Erythroblast (primary cell): ENCODE measurements around the gene PLEKHM3.
A peak's percentile ranks its signal among the peaks of the same experiment; 100 is the strongest.

Experiments
- DNase-seq, 2 experiments: peaks; one replicate each; lab custom pipeline; 2025; lab: John Stamatoyannopoulos, UW
- GATA1 ChIP-seq: IDR thresholded peaks from 2 replicates; pipeline ENCODE4 v1.6.1; 2011; ENCODE audit warnings: low read depth, mild to moderate bottlenecking, control low read depth, low read length, moderate library complexity
- POLR2A ChIP-seq: IDR thresholded peaks from 2 replicates; pipeline ENCODE4 v1.6.1; 2011; ENCODE audit warnings: mild to moderate bottlenecking, low read length

Gene PLEKHM3

DNA sequence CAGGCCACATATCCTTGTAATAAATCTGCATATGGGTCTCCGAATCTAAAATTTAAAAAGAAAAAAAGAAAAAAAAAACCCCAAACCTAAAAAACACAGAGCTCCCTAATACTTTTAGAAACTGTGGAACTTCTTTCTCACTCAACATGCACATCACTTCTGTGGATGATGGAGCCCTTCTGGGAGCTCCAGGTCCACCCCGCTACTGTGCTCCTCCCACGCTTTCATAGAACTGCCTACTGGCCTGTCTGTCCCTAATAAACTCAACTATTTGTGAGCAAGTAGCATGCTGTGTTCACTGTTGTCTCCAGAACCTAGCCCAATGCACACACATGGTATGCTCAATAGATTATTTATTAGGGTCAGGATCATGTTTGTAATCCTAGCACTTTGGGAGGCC lies 172.5 kb downstream of the PLEKHM3 start:
- TF ChIP-seq POLR2A: no peak
- no peak for TF ChIP-seq GATA1
- DNase-seq: no peak

- DNase-seq: no peak
- no peak for TF ChIP-seq GATA1
- no peak for TF ChIP-seq POLR2A
Observed at GRCh38 chr2:207849443-207849842, 175.9 kb downstream of the PLEKHM3 start.

DNA sequence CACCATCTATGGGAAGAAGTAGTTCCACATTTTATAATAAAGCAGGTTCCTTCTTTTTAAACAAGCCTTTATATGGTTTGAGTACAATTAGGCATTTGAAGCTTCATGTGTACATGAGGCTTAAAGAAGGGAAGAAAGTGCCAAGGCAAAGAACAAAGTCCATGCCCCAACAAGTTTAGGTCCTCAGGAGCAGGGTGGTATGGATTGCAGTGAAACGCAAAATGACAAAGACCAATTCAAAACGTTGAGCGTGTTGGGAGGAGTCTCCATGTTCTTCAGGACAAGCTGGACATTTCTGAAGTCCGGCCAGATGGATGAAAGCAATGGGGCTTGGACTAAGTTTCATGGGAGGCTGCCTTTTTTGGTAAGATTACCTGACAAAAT lies 176.8 kb downstream of the PLEKHM3 start:
- TF ChIP-seq GATA1 (no peak), POLR2A (no peak)
- DNase-seq: no peak

- no peak for DNase-seq
- TF ChIP-seq GATA1 (no peak), POLR2A (no peak)
Observed at GRCh38 chr2:207847807-207848544, 177.4 kb downstream of the PLEKHM3 start.

DNA sequence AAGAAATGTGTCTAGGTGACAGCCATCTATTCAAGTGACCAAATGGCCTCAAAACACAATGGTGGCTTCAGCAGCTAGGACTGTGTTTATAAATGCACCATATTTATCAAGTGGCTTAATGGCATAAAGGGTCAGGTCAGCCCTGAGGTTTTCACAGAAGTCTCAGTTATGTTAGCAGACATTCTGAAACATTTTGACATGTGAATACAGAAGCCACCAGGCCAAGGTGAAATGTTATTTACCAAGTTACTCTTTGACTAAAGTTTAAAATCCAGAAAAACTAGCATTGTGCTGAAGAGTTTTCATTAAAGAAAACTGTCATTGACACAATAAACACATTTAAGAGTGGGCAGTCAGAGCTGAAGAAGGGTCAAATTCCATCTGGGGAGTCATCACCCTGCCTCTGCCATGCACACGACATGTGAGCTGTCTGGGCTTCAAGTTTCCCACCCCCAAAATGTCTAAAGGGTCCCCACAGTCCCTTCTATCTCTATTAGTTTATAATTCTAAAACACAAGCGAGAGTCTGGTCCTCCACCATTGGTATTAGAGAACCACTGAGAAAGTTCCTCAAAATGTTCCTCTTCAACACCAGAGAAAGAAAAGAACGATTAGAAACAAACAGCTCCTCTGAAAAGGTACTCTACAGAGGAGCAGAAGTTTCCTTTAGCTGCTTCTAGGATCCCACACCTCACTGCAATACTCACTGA lies 178.1 kb downstream of the PLEKHM3 start:
- DNase-seq: no peak

DNA sequence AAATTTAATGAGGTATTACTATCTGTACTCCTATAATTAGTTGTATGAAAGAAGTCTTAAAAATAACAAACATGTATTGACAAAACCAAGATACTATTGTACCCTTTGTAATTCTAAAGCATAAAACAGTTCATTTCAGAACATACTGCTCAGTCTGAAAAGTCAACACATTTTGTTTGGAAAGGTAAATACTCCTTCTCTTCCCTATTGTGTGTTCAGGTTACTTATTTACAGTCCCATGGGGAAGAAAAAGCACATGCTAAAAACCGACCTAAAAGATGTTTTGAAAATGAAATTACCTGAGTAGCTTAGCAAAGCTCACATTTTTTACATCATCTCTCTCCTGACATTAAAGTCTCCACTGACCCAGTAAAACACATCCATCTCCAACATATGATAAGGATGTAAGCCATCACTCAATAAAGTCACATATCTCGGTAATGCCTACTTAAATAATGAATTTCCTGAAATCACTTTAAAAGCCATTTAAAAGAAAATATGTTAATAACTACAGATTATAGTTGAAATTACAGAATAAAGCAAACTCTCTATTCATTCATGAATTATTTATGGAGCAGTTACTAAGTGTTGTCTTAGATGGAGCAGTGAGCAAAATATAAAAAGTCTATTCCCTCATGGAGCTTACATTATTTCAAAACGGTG lies 180.0 kb downstream of the PLEKHM3 start:
- no peak for TF ChIP-seq POLR2A
- no peak for TF ChIP-seq GATA1

More for the DNA sequence above, 178.1 kb downstream of the PLEKHM3 start:
- no peak for TF ChIP-seq GATA1
- no peak for TF ChIP-seq POLR2A

GRCh38 chr2:207844648-207845047 lies 180.7 kb downstream of the PLEKHM3 start:
- DNase-seq: no peak
- TF ChIP-seq GATA1 (no peak), POLR2A (no peak)

More for the DNA sequence above, 180.0 kb downstream of the PLEKHM3 start:
- no peak for DNase-seq

GRCh38 chr2:207840101-207840500 lies 185.2 kb downstream of the PLEKHM3 start:
- TF ChIP-seq GATA1 (no peak), POLR2A (no peak)
- DNase-seq: no peak

DNA sequence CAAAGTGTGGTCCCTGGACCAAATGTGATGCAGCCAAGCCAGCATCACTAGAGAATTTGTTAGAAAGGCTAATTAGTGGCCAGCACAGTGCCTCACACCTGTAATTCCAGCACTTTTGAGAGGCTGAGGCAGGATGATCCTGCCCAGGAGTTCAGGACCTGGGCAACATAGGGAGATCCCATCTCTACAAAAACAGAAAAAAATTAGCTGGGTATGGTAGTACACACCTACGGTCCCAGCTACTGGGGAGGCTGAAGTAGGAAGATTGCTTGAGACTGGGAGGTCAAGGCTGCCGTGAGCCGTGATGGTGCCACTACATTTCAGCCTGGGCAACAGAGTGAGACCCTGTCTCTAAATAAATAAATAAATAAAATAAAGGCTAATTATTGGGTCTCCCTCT lies 185.8 kb downstream of the PLEKHM3 start:
- TF ChIP-seq POLR2A (no peak), GATA1 (no peak)
- DNase-seq: no peak

- no peak for DNase-seq
- TF ChIP-seq GATA1: no peak
- no peak for TF ChIP-seq POLR2A
Observed at GRCh38 chr2:207839028-207839427, 186.3 kb downstream of the PLEKHM3 start.

- peak; percentile 61 to 77 for DNase-seq
- no peak for TF ChIP-seq POLR2A
- no peak for TF ChIP-seq GATA1
Observed at GRCh38 chr2:207836521-207837133, 188.7 kb downstream of the PLEKHM3 start.

GRCh38 chr2:207835805-207836204 lies 189.5 kb downstream of the PLEKHM3 start:
- TF ChIP-seq POLR2A (no peak), GATA1 (no peak)
- DNase-seq: no peak

DNA sequence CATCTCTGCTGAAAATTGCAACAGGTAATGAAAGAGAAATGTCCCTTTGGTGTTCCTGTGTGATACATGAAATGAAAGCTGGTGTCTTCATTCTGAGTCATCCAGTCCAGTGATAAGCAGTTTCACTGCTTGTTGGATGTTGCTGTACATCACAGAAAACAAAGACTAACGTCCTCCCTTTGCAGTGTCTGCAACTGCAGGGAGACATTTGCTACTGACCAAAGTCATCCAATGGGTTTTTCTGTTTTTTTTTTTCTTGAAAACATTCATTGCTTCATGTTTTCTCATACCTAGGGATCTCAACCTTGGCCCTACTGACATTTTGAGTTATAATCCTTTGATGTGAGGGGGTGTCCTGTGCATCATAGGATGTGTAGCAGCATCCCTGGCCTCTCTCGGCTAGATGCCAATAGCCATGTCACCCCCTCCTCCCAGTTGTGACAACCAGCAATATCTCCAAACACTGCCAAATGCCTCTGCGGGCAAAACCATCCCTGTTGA lies 192.0 kb downstream of the PLEKHM3 start:
- TF ChIP-seq GATA1 (no peak), POLR2A (no peak)
- DNase-seq: peak in 1 of 2 experiments; percentile 16

GRCh38 chr2:207831584-207832248 lies 193.6 kb downstream of the PLEKHM3 start:
- TF ChIP-seq GATA1: no peak
- TF ChIP-seq POLR2A: no peak
- DNase-seq: no peak
